Measurements from ENCODE around the gene FRS3. TPM values are rescaled to one million over a fixed set of nuclear protein-coding genes. Genes with fewer than 3 reads are reported as not detected.

The FRS3 gene
- total RNA-seq, 2 donors from 2014 or later, result 2.6 to 3.4 TPM

DNA sequence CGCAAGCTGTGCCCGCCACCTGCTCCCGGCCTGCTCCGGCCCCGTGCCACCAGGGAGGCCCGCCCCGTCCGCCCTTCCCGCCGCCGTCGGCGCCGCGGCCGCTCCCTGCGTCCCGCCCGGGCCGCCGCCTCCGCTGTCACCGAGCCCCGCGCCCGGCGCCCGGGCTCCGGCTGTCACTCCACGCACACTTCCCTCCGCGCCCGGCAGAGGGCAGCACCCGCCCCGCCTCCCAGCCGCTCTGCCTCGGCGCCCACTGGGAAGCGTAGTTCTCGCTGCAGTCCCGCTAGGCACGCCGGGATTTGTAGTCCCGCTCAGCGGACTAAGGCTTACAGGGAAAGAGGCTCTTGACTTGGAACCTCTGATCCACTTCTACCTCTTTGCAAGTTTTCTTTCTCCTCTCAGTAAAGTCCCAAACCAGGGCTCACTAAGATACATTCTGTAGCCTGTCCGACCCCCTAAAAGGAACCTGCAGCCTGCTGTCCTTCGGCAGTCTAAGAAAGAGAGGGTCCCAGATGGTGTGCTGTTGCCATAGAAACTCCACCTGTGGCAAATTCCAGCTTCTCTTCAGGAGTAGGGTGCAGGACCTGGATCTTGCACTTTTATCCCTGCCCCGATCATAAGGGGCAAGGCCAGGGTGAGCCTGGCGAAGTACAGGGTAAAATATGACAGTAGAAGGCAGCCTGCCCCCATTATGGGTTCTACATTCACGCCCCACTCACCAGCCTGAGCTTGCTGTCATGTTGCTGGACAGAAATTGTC lies 44.1 kb downstream of the FRS3 start, which contains the start of gene TFEB:
Gene TFEB (minus strand): TSS at position 182 of the 759 bp plus-strand sequence. CDS start 44,395 bp downstream, outside the sequence.
- DNase-seq (ENCODE audit: low spot score), result peak; percentile 94
- TF ChIP-seq, protein P1, sequence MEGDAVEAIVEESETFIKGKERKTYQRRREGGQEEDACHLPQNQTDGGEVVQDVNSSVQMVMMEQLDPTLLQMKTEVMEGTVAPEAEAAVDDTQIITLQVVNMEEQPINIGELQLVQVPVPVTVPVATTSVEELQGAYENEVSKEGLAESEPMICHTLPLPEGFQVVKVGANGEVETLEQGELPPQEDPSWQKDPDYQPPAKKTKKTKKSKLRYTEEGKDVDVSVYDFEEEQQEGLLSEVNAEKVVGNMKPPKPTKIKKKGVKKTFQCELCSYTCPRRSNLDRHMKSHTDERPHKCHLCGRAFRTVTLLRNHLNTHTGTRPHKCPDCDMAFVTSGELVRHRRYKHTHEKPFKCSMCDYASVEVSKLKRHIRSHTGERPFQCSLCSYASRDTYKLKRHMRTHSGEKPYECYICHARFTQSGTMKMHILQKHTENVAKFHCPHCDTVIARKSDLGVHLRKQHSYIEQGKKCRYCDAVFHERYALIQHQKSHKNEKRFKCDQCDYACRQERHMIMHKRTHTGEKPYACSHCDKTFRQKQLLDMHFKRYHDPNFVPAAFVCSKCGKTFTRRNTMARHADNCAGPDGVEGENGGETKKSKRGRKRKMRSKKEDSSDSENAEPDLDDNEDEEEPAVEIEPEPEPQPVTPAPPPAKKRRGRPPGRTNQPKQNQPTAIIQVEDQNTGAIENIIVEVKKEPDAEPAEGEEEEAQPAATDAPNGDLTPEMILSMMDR (IDR thresholded peaks at IDR 0.05), result peak; percentile 87 to 98

DNA sequence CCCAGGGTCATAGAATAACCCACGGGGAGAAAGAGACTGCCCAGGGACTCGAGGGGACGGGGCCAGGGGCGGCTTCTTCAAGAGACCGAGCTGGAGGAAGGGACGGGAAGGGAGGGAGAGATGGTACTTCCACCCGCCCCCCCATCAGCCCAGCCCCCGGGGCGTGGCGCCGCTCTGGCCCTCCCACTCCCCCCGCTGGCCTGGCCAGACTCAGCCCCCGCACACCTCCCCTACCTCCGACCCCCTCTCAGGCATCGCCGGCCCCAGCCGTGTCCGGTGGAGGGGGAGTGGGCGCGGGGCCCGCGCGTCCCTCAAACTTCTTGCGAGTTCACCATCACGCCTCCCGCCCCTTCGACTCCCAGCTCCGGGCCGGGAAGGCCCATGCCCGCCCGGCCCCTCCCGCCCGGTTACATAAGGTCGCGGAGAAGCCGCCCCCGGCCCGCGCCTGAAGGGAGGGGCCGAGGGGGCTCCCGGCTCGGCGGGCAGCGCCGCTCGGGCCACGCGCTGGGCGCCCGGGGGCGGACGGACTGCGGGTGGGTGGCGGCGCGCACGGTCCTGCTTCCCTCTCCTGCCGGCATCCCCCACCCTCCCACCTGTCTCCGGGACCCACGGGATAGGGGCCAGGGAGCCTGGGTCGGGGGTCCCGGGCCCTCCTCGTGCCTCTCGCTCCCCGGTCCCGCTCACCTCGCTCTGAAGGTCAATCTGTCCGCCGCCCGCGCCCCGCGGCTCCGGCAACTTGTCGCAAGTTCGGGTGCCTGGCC lies 44.9 kb downstream of the FRS3 start:
- DNase-seq (ENCODE audit: low spot score), result peak; percentile 76
- peak overlapping the region; percentile 97 for H3K4me3 ChIP-seq
- TF ChIP-seq, protein P1 (IDR thresholded peaks at IDR 0.05), result no peak
- no peaks in the 10 kb centered on the region for H3K36me3 ChIP-seq
- H3K9me3 ChIP-seq, result no peaks in the 10 kb centered on the region
- H3K27me3 ChIP-seq, result no peaks in the 10 kb centered on the region
- H3K4me1 ChIP-seq, result peaks cover 0 to 45% of the 10 kb centered on the region in 2 donors
- H3K27ac ChIP-seq, result peak overlapping the region; percentile 97 to 99

More for the DNA sequence above, 44.1 kb downstream of the FRS3 start, which contains the start of gene TFEB:
- H3K36me3 ChIP-seq, result no peaks in the 10 kb centered on the region
- H3K9me3 ChIP-seq, result no peaks in the 10 kb centered on the region
- peak within 1 kb of the TSS; percentile 97 to 99 for H3K27ac ChIP-seq
- peaks cover 0 to 39% of the 10 kb centered on the region in 2 donors for H3K4me1 ChIP-seq
- peak within 1 kb of the TSS; percentile 97 for H3K4me3 ChIP-seq
- H3K27me3 ChIP-seq, result no peaks in the 10 kb centered on the region

DNA sequence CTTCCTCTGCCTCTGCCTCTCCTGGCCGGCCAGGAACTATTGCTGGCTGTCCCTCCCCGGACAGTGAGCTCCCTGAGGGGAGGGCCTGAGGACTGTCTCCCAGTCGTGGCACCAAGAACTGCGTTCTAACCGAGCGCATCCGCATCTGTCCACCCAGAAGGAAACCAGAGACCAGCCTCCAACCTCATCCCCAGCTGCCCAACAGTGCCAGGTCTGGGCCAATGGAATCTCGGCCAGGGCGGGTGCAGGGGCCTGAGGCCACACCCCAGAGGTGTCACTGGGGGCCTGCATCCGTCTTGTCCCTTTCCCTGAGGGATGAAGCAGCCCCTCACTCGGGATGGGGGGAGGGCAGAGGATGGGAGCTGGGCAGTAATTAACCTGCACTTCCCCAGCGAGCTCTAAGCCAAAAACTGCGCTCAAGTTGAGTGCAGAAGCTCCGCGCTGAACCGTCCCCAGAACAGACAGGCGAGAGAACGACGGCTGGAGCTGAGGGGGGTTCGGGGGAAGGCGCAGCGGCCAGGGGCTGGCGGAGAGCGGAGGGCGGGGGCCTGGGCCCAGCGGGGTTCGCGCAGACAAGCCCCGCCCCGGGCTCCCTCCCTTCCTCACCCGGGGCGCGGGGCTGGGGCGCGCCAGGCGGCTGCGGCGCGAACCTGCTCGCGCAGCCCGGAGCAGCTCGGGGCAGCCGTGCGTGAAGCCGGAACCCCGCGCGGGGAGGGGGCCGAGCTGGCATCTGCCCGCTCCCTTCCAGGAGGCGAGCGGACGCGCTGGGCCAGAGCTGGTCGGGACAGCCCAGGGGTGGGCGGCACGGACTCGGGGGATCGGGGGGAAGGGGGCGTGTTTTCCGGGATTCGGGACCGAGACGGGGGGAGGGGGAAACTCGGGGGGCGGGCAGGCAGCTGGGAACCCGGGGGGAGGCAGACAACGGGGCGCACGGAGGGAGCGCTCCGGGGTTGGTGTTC lies 45.7 kb downstream of the FRS3 start:
- H3K4me1 ChIP-seq, result peaks cover 0 to 54% of the 10 kb centered on the region in 2 donors
- H3K27me3 ChIP-seq, result no peaks in the 10 kb centered on the region
- H3K9me3 ChIP-seq, result no peaks in the 10 kb centered on the region
- H3K27ac ChIP-seq, result peak overlapping the region; percentile 97 to 99
- TF ChIP-seq, protein P1 (IDR thresholded peaks at IDR 0.05), result no peak
- peak overlapping the region; percentile 97 for H3K4me3 ChIP-seq
- H3K36me3 ChIP-seq, result no peaks in the 10 kb centered on the region
- peak; percentile 69 for DNase-seq (ENCODE audit: low spot score)

DNA sequence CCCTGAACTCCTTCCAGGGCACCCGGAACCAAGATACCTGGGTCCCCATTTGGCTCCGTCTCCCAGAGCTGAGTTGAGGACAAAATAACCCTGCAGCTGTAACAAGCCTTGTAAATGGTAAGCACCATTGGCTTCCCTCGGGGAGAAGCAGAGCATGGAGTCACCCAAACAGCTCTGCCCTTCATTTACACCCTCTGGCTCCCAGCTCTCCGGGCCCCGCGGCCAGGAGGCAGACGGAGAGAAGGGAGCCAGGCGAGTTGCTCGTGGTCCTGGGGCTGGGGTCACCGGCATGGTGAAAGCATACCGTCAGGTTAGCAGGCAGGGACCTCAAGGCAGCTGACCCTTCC lies 46.4 kb downstream of the FRS3 start:
- Histone ChIP-seq H3K27ac (peak overlapping the region; percentile 97 to 99), H3K4me3 (peak overlapping the region; percentile 97), H3K9me3 (no peaks in the 10 kb centered on the region), H3K36me3 (no peaks in the 10 kb centered on the region), H3K4me1 (peaks cover 0 to 60% of the 10 kb centered on the region in 2 donors), H3K27me3 (no peaks in the 10 kb centered on the region)
- TF ChIP-seq, protein P1 (IDR thresholded peaks at IDR 0.05), result no peak
- DNase-seq (ENCODE audit: low spot score), result no peak

Data from right atrium auricular region (tissue), 2 donors.